Neural progenitor cell (in vitro differentiated cells): ENCODE measurements around the gene NARF. TPM values are rescaled to one million over a fixed set of nuclear protein-coding genes. Genes with fewer than 3 reads are reported as not detected.
"Not testable (repeated sequence)": the region's sequence is repeated elsewhere in the genome, so short reads cannot be mapped to it uniquely, and the experiment has no call there.

Source experiments
- DNase-seq: peaks from one replicate; pipeline ENCODE4 v3.0.0-alpha.2; 2016; ENCODE audit warnings: low spot score
- H2AFZ ChIP-seq: fragments of 200-600 bp; sonication (generic); replicated peaks from 2 replicates; pipeline ENCODE4 v1.6.1; 2016; ENCODE audit warnings: antibody characterized with exemption
- H3F3A ChIP-seq: fragments of 200-600 bp; sonication (generic); 2 replicates; pipeline ENCODE4 v1.6.1; 2016; ENCODE audit warnings: antibody characterized with exemption, low read depth
- H3K27ac ChIP-seq: fragments of 200-600 bp; sonication (generic); 2 replicates; pipeline ENCODE4 v1.5.1; 2016; ENCODE audit warnings: mild to moderate bottlenecking
- H3K27me3 ChIP-seq: fragments of 200-600 bp; sonication (generic); 2 replicates; pipeline ENCODE4 v1.6.1; 2016; ENCODE audit warnings: mild to moderate bottlenecking, moderate library complexity
- H3K36me3 ChIP-seq: fragments of 200-600 bp; sonication (generic); 2 replicates; pipeline ENCODE4 v1.5.1; 2016
- H3K4me1 ChIP-seq: fragments of 200-600 bp; sonication (generic); 2 replicates; pipeline ENCODE4 v1.6.1; 2016; ENCODE audit warnings: mixed run types
- H3K4me2 ChIP-seq: fragments of 200-600 bp; sonication (generic); 2 replicates; pipeline ENCODE4 v1.6.1; 2016
- H3K4me3 ChIP-seq: fragments of 200-600 bp; sonication (generic); 2 replicates; pipeline ENCODE4 v1.5.1; 2016
- H3K79me2 ChIP-seq: fragments of 200-600 bp; sonication (generic); 2 replicates; pipeline ENCODE4 v1.6.1; 2016; ENCODE audit warnings: low read depth
- H3K9ac ChIP-seq: fragments of 200-600 bp; sonication (generic); 2 replicates; pipeline ENCODE4 v1.6.1; 2016
- H3K9me3 ChIP-seq: fragments of 200-600 bp; sonication (generic); 2 replicates; pipeline ENCODE4 v1.5.1; 2016; ENCODE audit warnings: low read depth
- H4K20me1 ChIP-seq: fragments of 200-600 bp; sonication (generic); 2 replicates; pipeline ENCODE4 v1.6.1; 2016; ENCODE audit warnings: low read depth
- H3K27ac Mint-ChIP-seq: 3 replicates; pipeline ENCODE4 v1.8.0; 2021; ENCODE audit warnings: mixed read lengths
- H3K27me3 Mint-ChIP-seq: 2 replicates; pipeline ENCODE4 v1.8.0; 2022; ENCODE audit warnings: low read depth, mild to moderate bottlenecking, inconsistent platforms, moderate library complexity, mixed read lengths; ENCODE audit not compliant: insufficient read depth
- H3K36me3 Mint-ChIP-seq: 3 replicates; pipeline ENCODE4 v1.8.0; 2021; ENCODE audit warnings: mixed read lengths
- H3K4me1 Mint-ChIP-seq: 3 replicates; pipeline ENCODE4 v1.8.0; 2021; ENCODE audit warnings: mixed read lengths
- H3K4me3 Mint-ChIP-seq: 3 replicates; pipeline ENCODE4 v1.8.0; 2021; ENCODE audit warnings: mild to moderate bottlenecking, moderate library complexity, mixed read lengths
- H3K9me3 Mint-ChIP-seq: 3 replicates; pipeline ENCODE4 v1.8.0; 2020; ENCODE audit warnings: mixed read lengths
- EZH2 ChIP-seq: fragments of 200-600 bp; sonication (generic); IDR thresholded peaks from 2 replicates; pipeline ENCODE4 v1.6.1; 2017; ENCODE audit warnings: antibody characterized with exemption, mild to moderate bottlenecking, moderate library complexity
- EZH2phosphoT487 ChIP-seq: fragments of 200-600 bp; sonication (generic); IDR thresholded peaks from 2 replicates; pipeline ENCODE4 v1.6.1; 2017; ENCODE audit warnings: antibody characterized with exemption
- total RNA-seq: library from RNA; depleted of rRNA; stranded (reverse); fragments of >200 nt; gene quantifications from 2 replicates; pipeline ENCODE4 v1.2.3, GENCODE V29; 2015; ENCODE audit warnings: low replicate concordance
- TF ChIP-seq, protein P1 (sequence below): fragments of 200-600 bp; sonication (generic); IDR thresholded peaks from 2 replicates; pipeline ENCODE4 v1.5.1; 2017; ENCODE audit warnings: antibody characterized with exemption, mild to moderate bottlenecking

NARF gene
- total RNA-seq, 1 donor from 2014 or later: 166 TPM

DNA sequence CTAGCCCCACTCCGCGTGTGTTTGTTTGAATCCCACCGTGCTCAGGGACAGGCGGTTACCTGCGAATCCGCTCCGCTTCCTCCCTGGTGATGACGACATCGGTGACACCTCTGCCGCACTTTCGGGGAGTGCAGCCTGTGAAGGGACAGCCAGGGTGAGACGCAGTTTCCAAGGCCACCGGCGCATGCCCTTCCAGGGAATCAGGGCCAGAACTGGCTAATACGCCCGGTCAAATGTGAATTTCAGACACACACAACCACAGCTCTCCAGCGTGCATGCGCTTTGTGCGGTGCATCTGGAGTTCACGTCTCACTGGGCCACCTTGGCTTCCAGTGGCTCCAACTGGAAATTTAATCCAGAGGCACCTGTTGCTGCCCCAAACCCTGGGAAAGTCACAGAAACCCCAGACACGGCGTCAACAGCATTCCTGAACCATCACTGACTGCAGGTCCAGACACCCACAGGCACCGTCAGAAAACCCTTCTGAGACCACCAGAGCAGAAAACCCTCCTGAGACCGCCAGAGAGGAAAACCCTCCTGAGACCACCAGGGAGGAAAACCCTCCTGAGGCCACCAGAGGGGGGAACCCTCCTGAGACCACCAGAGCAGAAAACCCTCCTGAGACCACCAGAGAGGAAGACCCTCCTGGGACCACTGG lies 47.0 kb upstream of the NARF start:
- no peak for DNase-seq
- H3K4me2 ChIP-seq: no peak overlapping the region
- no peak overlapping the region for H3K4me3 ChIP-seq
- no peaks in the 10 kb centered on the region for H3K9me3 ChIP-seq
- H3K9ac ChIP-seq: no peak overlapping the region
- Mint-ChIP-seq H3K27me3 (peaks cover 4% of the 10 kb centered on the region), H3K27ac (no peak overlapping the region), H3K36me3 (peaks cover 4% of the 10 kb centered on the region), H3K4me1 (peaks cover 6% of the 10 kb centered on the region), H3K4me3 (no peak overlapping the region), H3K9me3 (no peaks in the 10 kb centered on the region)
- no peaks in the 10 kb centered on the region for H3K79me2 ChIP-seq
- peaks cover 6% of the 10 kb centered on the region for H3F3A ChIP-seq
- no peak overlapping the region for H2AFZ ChIP-seq
- no peaks in the 10 kb centered on the region for H3K36me3 ChIP-seq
- H3K27ac ChIP-seq: no peak overlapping the region
- TF ChIP-seq, protein P1, sequence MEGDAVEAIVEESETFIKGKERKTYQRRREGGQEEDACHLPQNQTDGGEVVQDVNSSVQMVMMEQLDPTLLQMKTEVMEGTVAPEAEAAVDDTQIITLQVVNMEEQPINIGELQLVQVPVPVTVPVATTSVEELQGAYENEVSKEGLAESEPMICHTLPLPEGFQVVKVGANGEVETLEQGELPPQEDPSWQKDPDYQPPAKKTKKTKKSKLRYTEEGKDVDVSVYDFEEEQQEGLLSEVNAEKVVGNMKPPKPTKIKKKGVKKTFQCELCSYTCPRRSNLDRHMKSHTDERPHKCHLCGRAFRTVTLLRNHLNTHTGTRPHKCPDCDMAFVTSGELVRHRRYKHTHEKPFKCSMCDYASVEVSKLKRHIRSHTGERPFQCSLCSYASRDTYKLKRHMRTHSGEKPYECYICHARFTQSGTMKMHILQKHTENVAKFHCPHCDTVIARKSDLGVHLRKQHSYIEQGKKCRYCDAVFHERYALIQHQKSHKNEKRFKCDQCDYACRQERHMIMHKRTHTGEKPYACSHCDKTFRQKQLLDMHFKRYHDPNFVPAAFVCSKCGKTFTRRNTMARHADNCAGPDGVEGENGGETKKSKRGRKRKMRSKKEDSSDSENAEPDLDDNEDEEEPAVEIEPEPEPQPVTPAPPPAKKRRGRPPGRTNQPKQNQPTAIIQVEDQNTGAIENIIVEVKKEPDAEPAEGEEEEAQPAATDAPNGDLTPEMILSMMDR: no peak
- TF ChIP-seq EZH2phosphoT487: no peak
- no peak for TF ChIP-seq EZH2
- H4K20me1 ChIP-seq: peaks cover 62% of the 10 kb centered on the region
- H3K27me3 ChIP-seq: no peaks in the 10 kb centered on the region
- no peaks in the 10 kb centered on the region for H3K4me1 ChIP-seq

DNA sequence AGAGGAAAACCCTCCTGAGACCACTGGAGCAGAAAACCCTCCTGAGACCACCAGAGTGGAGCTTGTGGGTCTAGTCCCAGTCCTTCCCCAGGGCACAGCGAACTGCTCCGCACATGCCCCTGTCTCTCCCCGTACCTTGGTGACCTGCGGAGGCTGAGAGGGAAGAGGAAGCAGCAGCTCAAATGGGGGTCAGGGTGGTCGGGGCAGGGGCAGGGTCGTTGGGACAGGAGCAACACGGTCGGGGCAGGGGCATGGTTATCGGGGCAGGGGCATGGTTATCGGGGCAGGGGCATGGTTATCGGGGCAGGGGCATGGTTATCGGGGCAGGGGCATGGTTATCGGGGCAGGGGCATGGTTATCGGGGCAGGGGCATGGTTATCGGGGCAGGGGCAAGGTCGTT lies 46.5 kb upstream of the NARF start:
- DNase-seq, H3K79me2 ChIP-seq, H3K4me3 ChIP-seq, H3K36me3 Mint-ChIP-seq, H3K27me3 ChIP-seq, H3K27ac ChIP-seq, H3K4me1 ChIP-seq, H3K4me3 Mint-ChIP-seq, H3K9ac ChIP-seq, H3K9me3 ChIP-seq, H2AFZ ChIP-seq, H3F3A ChIP-seq, H3K4me1 Mint-ChIP-seq, H3K27me3 Mint-ChIP-seq, H3K36me3 ChIP-seq, H3K27ac Mint-ChIP-seq, H3K4me2 ChIP-seq, H3K9me3 Mint-ChIP-seq: not testable (repeated sequence)
- H4K20me1 ChIP-seq: peaks cover 67% of the 10 kb centered on the region

DNA sequence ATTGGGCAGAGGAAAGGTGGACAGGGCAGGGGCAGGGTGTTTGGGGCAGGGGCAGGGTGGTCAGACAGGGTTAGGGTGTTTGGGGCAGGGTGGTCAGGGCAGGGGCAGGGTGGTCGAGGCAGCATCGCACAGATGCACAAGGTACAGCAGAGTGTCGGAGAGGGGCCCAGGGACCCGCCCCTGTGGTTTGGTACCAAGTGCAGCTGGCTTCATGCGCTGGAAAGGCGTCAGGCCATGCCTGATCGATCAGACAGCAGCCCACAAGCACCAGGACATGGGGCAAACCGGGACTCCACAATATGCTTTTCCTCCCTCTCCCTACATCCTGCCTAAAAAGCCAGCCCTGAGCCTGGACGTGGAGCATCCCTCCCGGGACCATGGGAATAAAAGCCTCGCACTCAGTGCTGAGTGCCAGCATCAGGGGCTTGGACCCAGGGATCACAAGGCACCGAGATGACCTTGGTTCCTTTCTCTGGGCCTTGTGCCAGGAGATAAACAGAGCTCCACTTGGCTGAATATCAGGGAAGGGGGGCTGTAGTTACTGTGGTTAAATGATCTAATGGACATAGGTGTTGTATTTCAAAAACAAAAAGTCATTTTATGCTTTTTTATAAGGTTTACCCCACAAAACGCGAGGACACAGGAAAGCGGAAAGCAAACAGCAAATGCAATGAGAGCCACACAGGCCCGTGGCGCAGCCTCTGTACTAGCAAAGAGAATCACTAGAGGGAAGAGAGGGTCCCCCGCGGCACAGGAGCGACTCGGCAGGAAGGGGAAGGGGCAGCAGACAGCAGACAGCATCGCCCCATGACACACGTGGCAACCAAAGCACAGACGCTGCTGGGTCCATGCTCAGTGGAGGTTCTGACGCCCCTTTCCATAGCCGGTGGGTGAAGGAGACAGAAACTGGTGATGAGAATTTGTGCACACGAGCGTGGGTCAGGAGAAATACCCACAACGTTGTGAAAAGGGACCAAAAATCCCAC lies 45.7 kb upstream of the NARF start:
- Histone ChIP-seq H3K27me3 (peaks cover 5% of the 10 kb centered on the region), H2AFZ (no peak overlapping the region), H3K4me3 (no peak overlapping the region), H3K36me3 (no peaks in the 10 kb centered on the region), H3K9ac (no peak overlapping the region), H3K27ac (no peak overlapping the region), H3K4me1 (peaks cover 4% of the 10 kb centered on the region), H3K4me2 (no peak overlapping the region), H4K20me1 (peaks cover 75% of the 10 kb centered on the region), H3K79me2 (peaks cover 4% of the 10 kb centered on the region), H3K9me3 (no peaks in the 10 kb centered on the region), H3F3A (peaks cover 6% of the 10 kb centered on the region)
- Mint-ChIP-seq H3K4me3 (no peak overlapping the region), H3K36me3 (peaks cover 4% of the 10 kb centered on the region), H3K27me3 (peaks cover 4% of the 10 kb centered on the region), H3K4me1 (peaks cover 9% of the 10 kb centered on the region), H3K27ac (no peak overlapping the region), H3K9me3 (no peaks in the 10 kb centered on the region)
- no peak for TF ChIP-seq EZH2
- TF ChIP-seq, protein P1: no peak
- no peak for TF ChIP-seq EZH2phosphoT487
- no peak for DNase-seq
